ENCODE results near the gene CLBA1. TPM values are rescaled to one million over a fixed set of nuclear protein-coding genes. Genes with fewer than 3 reads are reported as not detected.

Gene CLBA1
- total RNA-seq, 1 experiment from 2014 or later: 19.2 TPM

DNA sequence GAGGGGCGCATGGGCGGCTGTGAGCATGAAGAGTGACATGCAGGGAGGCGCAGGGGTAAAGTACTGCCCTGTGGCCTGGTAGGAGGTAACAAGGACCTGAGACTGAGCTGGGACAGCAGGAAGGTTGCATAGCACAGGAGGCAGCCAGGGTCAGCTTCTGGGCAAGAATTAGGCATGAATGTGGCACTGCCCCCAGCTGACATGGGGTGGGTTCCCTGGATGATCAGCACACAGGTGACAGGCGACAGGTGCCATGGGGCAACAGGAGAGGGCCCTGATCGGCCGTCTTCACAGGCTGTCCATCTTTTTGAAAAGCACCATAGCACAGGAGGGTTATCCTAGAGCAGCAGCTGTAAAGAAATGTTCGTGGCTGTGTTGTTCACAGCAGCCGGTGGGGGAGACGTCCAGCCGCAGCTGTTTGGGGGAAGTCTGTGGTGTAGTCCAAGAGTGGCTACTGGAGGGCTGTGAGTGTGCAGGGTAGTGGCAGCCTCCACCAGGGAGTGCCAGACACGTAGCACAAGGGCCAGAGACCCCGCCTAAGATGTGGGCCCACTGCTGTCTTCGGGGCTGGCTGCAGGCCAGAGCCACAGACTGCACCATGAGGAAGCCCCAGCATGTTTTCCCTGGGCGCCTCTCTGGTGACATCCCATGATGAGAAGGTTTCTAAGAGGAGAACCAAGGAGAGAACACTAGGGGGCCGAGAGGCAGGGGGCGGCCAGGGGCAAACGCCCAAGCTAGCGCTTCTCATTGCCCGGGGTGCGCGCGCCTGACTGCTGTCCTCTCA is 8.4 kb downstream of the CLBA1 start:
- Histone ChIP-seq H3K4me1 (ENCODE audit: insufficient read depth, low read length) (no peaks in the 10 kb centered on the region), H4K20me1 (ENCODE audit: low read length) (no peaks in the 10 kb centered on the region), H3K9me2 (replicated peaks; ENCODE audit: low read length) (no peaks in the 10 kb centered on the region), H3K79me2 (ENCODE audit: low read length) (no peaks in the 10 kb centered on the region), H3K9me3 (ENCODE audit: low read length) (no peaks in the 10 kb centered on the region), H3K4me2 (ENCODE audit: low read length) (no peak overlapping the region), H3K9ac (ENCODE audit: low read length) (no peak overlapping the region), H3K4me3 (ENCODE audit: low read length) (no peak overlapping the region), H3K36me3 (ENCODE audit: low read depth, low read length) (0 out of 2 replicates have a peak, but pooled peaks cover 4% of the 10 kb centered on the region), H3F3A (ENCODE audit: low read length, unreplicated experiment) (no peaks in the 10 kb centered on the region), H3K27me3 (ENCODE audit: low read length) (no peaks in the 10 kb centered on the region), H3K27ac (ENCODE audit: low read length) (no peak overlapping the region), H2AFZ (ENCODE audit: low read length) (no peak overlapping the region)
- TF ChIP-seq EZH2phosphoT487 (IDR thresholded peaks at IDR 0.05; ENCODE audit: borderline replicate concordance, low read length): no peak
- TF ChIP-seq, protein P1, sequence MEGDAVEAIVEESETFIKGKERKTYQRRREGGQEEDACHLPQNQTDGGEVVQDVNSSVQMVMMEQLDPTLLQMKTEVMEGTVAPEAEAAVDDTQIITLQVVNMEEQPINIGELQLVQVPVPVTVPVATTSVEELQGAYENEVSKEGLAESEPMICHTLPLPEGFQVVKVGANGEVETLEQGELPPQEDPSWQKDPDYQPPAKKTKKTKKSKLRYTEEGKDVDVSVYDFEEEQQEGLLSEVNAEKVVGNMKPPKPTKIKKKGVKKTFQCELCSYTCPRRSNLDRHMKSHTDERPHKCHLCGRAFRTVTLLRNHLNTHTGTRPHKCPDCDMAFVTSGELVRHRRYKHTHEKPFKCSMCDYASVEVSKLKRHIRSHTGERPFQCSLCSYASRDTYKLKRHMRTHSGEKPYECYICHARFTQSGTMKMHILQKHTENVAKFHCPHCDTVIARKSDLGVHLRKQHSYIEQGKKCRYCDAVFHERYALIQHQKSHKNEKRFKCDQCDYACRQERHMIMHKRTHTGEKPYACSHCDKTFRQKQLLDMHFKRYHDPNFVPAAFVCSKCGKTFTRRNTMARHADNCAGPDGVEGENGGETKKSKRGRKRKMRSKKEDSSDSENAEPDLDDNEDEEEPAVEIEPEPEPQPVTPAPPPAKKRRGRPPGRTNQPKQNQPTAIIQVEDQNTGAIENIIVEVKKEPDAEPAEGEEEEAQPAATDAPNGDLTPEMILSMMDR (conservative IDR thresholded peaks at IDR 0.05; ENCODE audit: low read depth, low read length): no peak; the same call in 1 of the 2 replicates
- no peak for TF ChIP-seq EZH2 (IDR thresholded peaks at IDR 0.05; ENCODE audit: low read length, unreplicated experiment)
- POLR2A ChIA-PET (ENCODE audit: unreplicated experiment): no interaction called here
- no peak for ATAC-seq
- intact Hi-C loops (cut with micrococcal nuclease): no loop called here
- CTCF ChIA-PET: no interaction called here
- BruUV-seq (replicated peaks): no TSS peak
- no peak for DNase-seq

DNA sequence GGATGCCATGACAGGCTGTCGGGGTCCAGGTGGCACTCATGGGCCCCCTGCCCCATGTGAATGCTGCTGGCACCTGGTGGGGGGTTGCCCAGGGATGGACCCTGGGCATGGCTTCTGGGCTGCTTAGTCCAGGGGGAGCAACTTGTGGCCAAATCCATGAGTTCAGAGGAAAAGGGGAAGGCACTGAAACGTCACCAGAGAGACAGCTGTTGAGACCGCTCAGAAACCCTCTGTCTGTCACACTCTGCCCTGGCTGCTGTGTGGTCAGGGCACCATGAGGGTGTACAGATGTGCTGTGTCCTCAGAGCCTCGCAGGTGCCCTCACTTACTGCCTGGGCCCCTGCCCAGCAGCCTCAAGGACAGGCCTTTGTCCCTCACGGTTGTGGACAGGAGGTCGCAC is 9.4 kb downstream of the CLBA1 start:
- BruUV-seq (replicated peaks): no TSS peak
- no peaks in the 10 kb centered on the region for H3K4me1 ChIP-seq (ENCODE audit: insufficient read depth, low read length)
- H3F3A ChIP-seq (ENCODE audit: low read length, unreplicated experiment): no peaks in the 10 kb centered on the region
- H3K9ac ChIP-seq (ENCODE audit: low read length): no peak overlapping the region
- H3K9me3 ChIP-seq (ENCODE audit: low read length): no peaks in the 10 kb centered on the region
- no peak overlapping the region for H2AFZ ChIP-seq (ENCODE audit: low read length)
- H3K79me2 ChIP-seq (ENCODE audit: low read length): no peaks in the 10 kb centered on the region
- peaks cover 9% of the 10 kb centered on the region; the same call in 1 of the 2 replicates for H3K36me3 ChIP-seq (ENCODE audit: low read depth, low read length)
- intact Hi-C loops (cut with micrococcal nuclease): no loop called here
- DNase-seq (no peak), ATAC-seq (no peak; the same call in 1 of the 2 replicates)
- H4K20me1 ChIP-seq (ENCODE audit: low read length): no peaks in the 10 kb centered on the region
- no peaks in the 10 kb centered on the region for H3K27me3 ChIP-seq (ENCODE audit: low read length)
- no peak overlapping the region for H3K4me2 ChIP-seq (ENCODE audit: low read length)
- CTCF ChIA-PET: no interaction called here
- TF ChIP-seq, protein P1 (conservative IDR thresholded peaks at IDR 0.05; ENCODE audit: low read depth, low read length): no peak
- TF ChIP-seq EZH2phosphoT487 (IDR thresholded peaks at IDR 0.05; ENCODE audit: borderline replicate concordance, low read length) (no peak), EZH2 (IDR thresholded peaks at IDR 0.05; ENCODE audit: low read length, unreplicated experiment) (no peak)
- H3K27ac ChIP-seq (ENCODE audit: low read length): no peak overlapping the region
- POLR2A ChIA-PET (ENCODE audit: unreplicated experiment): interaction anchor here (0.6 kb wide), 1 partner anchor 20 kb away, joined by 5 read pairs; no protein-coding TSS in a partner anchor
- no peaks in the 10 kb centered on the region for H3K9me2 ChIP-seq (replicated peaks; ENCODE audit: low read length)
- no peak overlapping the region for H3K4me3 ChIP-seq (ENCODE audit: low read length)

DNA sequence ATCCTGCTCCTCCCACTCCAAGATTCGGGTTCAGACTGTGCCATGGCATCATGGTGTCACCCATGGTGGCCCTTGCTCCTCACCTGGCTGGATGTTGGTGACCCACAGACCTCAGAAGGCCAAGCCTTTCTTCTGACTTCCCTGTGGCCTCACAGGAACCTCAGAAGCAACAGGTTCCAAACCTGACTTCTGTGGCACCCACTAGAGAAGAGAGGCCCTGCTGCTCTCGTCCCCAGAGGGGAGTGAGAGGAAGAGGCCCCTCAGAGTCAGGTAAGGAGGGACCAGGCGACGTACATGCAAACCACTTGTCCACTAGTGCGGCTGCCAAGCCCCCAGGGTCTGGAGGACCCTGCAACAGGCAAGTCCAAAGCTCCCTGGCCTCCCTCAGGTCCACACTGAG is 10.4 kb downstream of the CLBA1 start:
- Histone ChIP-seq H3K79me2 (ENCODE audit: low read length) (no peaks in the 10 kb centered on the region), H3K9me3 (ENCODE audit: low read length) (no peaks in the 10 kb centered on the region), H3K9ac (ENCODE audit: low read length) (no peak overlapping the region), H3K27ac (ENCODE audit: low read length) (no peak overlapping the region), H3K9me2 (replicated peaks; ENCODE audit: low read length) (no peaks in the 10 kb centered on the region), H3K36me3 (ENCODE audit: low read depth, low read length) (peaks cover 10% of the 10 kb centered on the region; the same call in 1 of the 2 replicates), H4K20me1 (ENCODE audit: low read length) (no peaks in the 10 kb centered on the region), H3F3A (ENCODE audit: low read length, unreplicated experiment) (no peaks in the 10 kb centered on the region), H3K4me1 (ENCODE audit: insufficient read depth, low read length) (no peaks in the 10 kb centered on the region), H3K4me3 (ENCODE audit: low read length) (no peak overlapping the region), H3K4me2 (ENCODE audit: low read length) (no peak overlapping the region), H3K27me3 (ENCODE audit: low read length) (no peaks in the 10 kb centered on the region), H2AFZ (ENCODE audit: low read length) (no peak overlapping the region)
- CTCF ChIA-PET: no interaction called here
- BruUV-seq (replicated peaks): no TSS peak
- intact Hi-C loops (cut with micrococcal nuclease): no loop called here
- POLR2A ChIA-PET (ENCODE audit: unreplicated experiment): no interaction called here
- DNase-seq: no peak
- TF ChIP-seq EZH2 (IDR thresholded peaks at IDR 0.05; ENCODE audit: low read length, unreplicated experiment) (no peak), EZH2phosphoT487 (IDR thresholded peaks at IDR 0.05; ENCODE audit: borderline replicate concordance, low read length) (no peak)
- TF ChIP-seq, protein P1 (conservative IDR thresholded peaks at IDR 0.05; ENCODE audit: low read depth, low read length): no peak
- ATAC-seq: no peak

Data from PC-3 (cell line).